ENCODE measurements around the gene FBXO3. TPM values are rescaled to one million over a fixed set of nuclear protein-coding genes. Genes with fewer than 3 reads are reported as not detected.

The FBXO3 gene
- total and polyA plus RNA-seq, 9 of the 15 experiments (the other 6 are each of a cell fraction or from before 2014, with no cell fraction given) = 11.6 to 59.3 (median 29.2) TPM

DNA sequence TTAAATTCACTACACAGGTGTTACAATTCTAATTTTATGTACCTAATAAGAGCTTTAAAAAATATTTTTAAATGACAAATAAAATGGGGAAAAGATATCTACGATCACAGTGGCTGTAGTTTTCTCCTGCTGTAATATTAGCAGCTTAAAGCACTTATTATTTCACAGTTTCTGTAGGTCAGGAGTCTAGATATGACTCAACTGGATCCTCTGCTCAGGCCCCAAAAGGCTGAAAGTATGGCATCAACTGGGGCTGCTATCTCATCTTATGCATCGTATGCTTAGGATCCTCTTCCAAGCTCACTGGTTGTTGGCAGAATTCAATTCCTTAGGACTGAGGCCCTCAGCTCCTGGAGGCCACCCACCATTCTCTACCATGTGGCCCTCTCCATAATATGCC, 12.8 kb downstream of the FBXO3 start:
- ChIA-PET POLR2A (interaction anchor here (0.5 to 1.0 kb wide), 3 partner anchors 13 to 1506 kb away, joined by 3 to 5 read pairs (median 4); partner anchors contain the start of gene FBXO3), CTCF (ENCODE audit: low intra/inter-chr PET ratio) (no interaction called here)
- intact Hi-C loops (cut with micrococcal nuclease) = no loop called here
- Histone ChIP-seq H3K9me1 (ENCODE audit: control insufficient read depth, insufficient read depth, low read length) (no peaks in the 10 kb centered on the region), H3K79me2 (ENCODE audit: control insufficient read depth, insufficient read depth, low read length) (no peaks in the 10 kb centered on the region), H3K36me3 (ENCODE audit: control insufficient read depth, insufficient read depth, low read length) (peaks cover 50% of the 10 kb centered on the region), H3K9me3 (replicated peaks; ENCODE audit: control insufficient read depth, insufficient read depth, low read depth, low read length) (no peaks in the 10 kb centered on the region), H3K4me2 (ENCODE audit: insufficient read depth, low read length) (no peak overlapping the region), H3K9ac (ENCODE audit: insufficient read depth in 1 of 2, low read depth in 2 of 2, low read length in 2 of 2) (no peak overlapping the region), H4K20me1 (replicated peaks; ENCODE audit: control insufficient read depth, insufficient read depth, low read length) (no peaks in the 10 kb centered on the region), H3K4me1 (replicated peaks in 1 of 2; ENCODE audit: control insufficient read depth in 2 of 2, insufficient read depth in 2 of 2, low read length in 2 of 2) (no peaks in the 10 kb centered on the region), H3K27ac (ENCODE audit: extremely low read depth, low read depth, low read length) (no peak overlapping the region), H2AFZ (ENCODE audit: low read depth, low read length) (no peak overlapping the region), H3K27me3 (ENCODE audit: control insufficient read depth in 2 of 2, insufficient read depth in 2 of 2, low read length in 2 of 2) (no peaks in the 10 kb centered on the region), H3K4me3 (no peak overlapping the region)
- ATAC-seq (no peak), FAIRE-seq (no peak), DNase-seq (ENCODE audit: extremely low read depth in 1 of 4, low spot score in 3 of 4) (no peak)
- 70% methylated on average over 2 of the region's 2 CpGs for WGBS (ENCODE audit: insufficient coverage, low coverage, missing lambda C conversion rate)
- TF ChIP-seq TCFL5 (CRISPR knock-in tag; conservative IDR thresholded peaks at IDR 0.05) = no peak
- no peak for TF ChIP-seq NFIC (IDR thresholded peaks at IDR 0.05)
- TF ChIP-seq NBN (IDR thresholded peaks at IDR 0.05; ENCODE audit: low read depth) = no peak
- BruUV-seq (replicated peaks) = no TSS peak
- in situ Hi-C loops (cut with MboI) = no loop called here

DNA sequence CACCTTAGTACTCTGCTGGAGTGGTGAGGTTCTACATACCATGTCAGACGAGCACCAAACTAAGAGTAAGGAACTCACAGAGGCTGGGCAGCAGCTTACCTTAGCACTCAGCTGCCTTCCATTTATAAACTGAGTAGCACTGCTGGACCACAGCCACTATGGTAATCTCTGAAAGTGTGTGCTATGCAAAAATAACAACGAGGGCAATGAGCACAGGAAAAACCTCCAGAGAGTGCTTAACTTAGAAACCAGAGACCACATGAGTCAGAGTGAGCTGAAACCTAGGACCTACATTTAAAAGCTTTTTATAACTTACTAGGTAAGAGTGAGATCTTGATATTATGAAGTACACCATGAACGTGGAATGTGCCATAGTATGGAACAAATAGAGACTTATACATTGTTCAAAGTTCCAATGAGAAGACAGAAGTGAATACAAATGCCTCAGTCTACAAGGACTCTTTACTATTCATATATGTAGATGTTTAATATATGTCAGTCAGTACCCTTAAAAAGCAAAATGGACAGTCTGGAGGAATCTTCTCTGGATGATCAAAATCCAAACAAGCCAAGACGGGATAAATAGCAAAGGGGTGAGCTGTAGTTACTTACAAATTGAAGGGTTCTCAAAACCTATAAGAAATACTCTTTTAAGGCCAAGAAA, 20.9 kb downstream of the FBXO3 start:
- Histone ChIP-seq H3K9me3 (replicated peaks; ENCODE audit: control insufficient read depth, insufficient read depth, low read depth, low read length) (no peaks in the 10 kb centered on the region), H3K4me3 (no peak overlapping the region), H3K4me2 (ENCODE audit: insufficient read depth, low read length) (no peak overlapping the region), H3K9ac (ENCODE audit: insufficient read depth in 1 of 2, low read depth in 2 of 2, low read length in 2 of 2) (no peak overlapping the region), H3K27me3 (ENCODE audit: control insufficient read depth in 2 of 2, insufficient read depth in 2 of 2, low read length in 2 of 2) (no peaks in the 10 kb centered on the region), H3K36me3 (ENCODE audit: control insufficient read depth, insufficient read depth, low read length) (peaks cover 45% of the 10 kb centered on the region; the same call in 2 of the 3 replicates), H3K4me1 (replicated peaks in 1 of 2; ENCODE audit: control insufficient read depth in 2 of 2, insufficient read depth in 2 of 2, low read length in 2 of 2) (no peaks in the 10 kb centered on the region), H2AFZ (ENCODE audit: low read depth, low read length) (no peak overlapping the region), H3K27ac (ENCODE audit: extremely low read depth, low read depth, low read length) (no peak overlapping the region), H3K9me1 (ENCODE audit: control insufficient read depth, insufficient read depth, low read length) (no peaks in the 10 kb centered on the region), H3K79me2 (ENCODE audit: control insufficient read depth, insufficient read depth, low read length) (no peaks in the 10 kb centered on the region), H4K20me1 (replicated peaks; ENCODE audit: control insufficient read depth, insufficient read depth, low read length) (no peaks in the 10 kb centered on the region)
- BruUV-seq (replicated peaks) = no TSS peak
- FAIRE-seq (no peak), DNase-seq (ENCODE audit: extremely low read depth in 1 of 4, low spot score in 3 of 4) (no peak), ATAC-seq (no peak)
- intact Hi-C loops (cut with micrococcal nuclease) (no loop called here), in situ Hi-C loops (cut with MboI) (no loop called here)
- 22% methylated on average over 4 of the region's 4 CpGs for WGBS (ENCODE audit: insufficient coverage, low coverage, missing lambda C conversion rate)
- POLR2A ChIA-PET = interaction anchor here (0.8 to 3.1 kb wide), 4 partner anchors 17 to 20 kb away, joined by 3 to 11 read pairs (median 4); partner anchors contain the start of gene CD59
- CTCF ChIA-PET (ENCODE audit: low intra/inter-chr PET ratio) = no interaction called here
- TF ChIP-seq HNRNPL (IDR thresholded peaks at IDR 0.05; ENCODE audit: low read depth, low read length) (no peak), ARID1B (IDR thresholded peaks at IDR 0.05) (no peak), RBM39 (optimal IDR thresholded peaks at IDR 0.05; ENCODE audit: low read depth, low read length) (no peak), BCL6 (CRISPR knock-in tag; IDR thresholded peaks at IDR 0.05) (no peak), ILF3 (IDR thresholded peaks at IDR 0.05; ENCODE audit: borderline replicate concordance) (no peak), EWSR1 (IDR thresholded peaks at IDR 0.05; ENCODE audit: borderline replicate concordance, low read depth, partially characterized antibody) (no peak), MTA2 (IDR thresholded peaks at IDR 0.05; ENCODE audit: low read depth) (no peak), SRSF9 (IDR thresholded peaks at IDR 0.05; ENCODE audit: borderline replicate concordance, low read depth, low read length) (no peak), DPF2 (IDR thresholded peaks at IDR 0.05) (no peak), SREBF1 (IDR thresholded peaks at IDR 0.05; ENCODE audit: borderline replicate concordance, low read depth, low read length) (no peak)
- TF ChIP-seq, protein P1, sequence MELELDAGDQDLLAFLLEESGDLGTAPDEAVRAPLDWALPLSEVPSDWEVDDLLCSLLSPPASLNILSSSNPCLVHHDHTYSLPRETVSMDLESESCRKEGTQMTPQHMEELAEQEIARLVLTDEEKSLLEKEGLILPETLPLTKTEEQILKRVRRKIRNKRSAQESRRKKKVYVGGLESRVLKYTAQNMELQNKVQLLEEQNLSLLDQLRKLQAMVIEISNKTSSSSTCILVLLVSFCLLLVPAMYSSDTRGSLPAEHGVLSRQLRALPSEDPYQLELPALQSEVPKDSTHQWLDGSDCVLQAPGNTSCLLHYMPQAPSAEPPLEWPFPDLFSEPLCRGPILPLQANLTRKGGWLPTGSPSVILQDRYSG (tag; conservative IDR thresholded peaks at IDR 0.05; ENCODE audit: low read depth) = no peak
